Measurements from ENCODE around the gene RIN3. TPM values are rescaled to one million over a fixed set of nuclear protein-coding genes. Genes with fewer than 3 reads are reported as not detected.

Gene RIN3
- total and polyA plus RNA-seq, 10 of the 15 experiments (the other 5 are each of a cell fraction or from before 2014, with no cell fraction given) = 0.91 to 23.3 (median 6.3) TPM

- ATAC-seq (no peak), FAIRE-seq (no peak), DNase-seq (ENCODE audit: low read depth, low spot score) (no peak)
- RAD21 ChIA-PET (ENCODE audit: unreplicated experiment) = interaction anchor here (1.0 to 1.6 kb wide), 3 partner anchors 33 to 66 kb away, joined by 3 to 6 read pairs (median 3); no protein-coding TSS in a partner anchor
- Histone ChIP-seq H4K20me1 (ENCODE audit: control insufficient read depth, insufficient read depth) (no peaks in the 10 kb centered on the region), H3K4me1 (ENCODE audit: control insufficient read depth, insufficient read depth, low read length) (peaks cover 8% of the 10 kb centered on the region), H2AFZ (ENCODE audit: control insufficient read depth, low read depth, low read length) (no peak overlapping the region), H3K27me3 (replicated peaks in 1 of 2; ENCODE audit: control insufficient read depth in 2 of 2, insufficient read depth in 2 of 2, low read length in 1 of 2) (no peaks in the 10 kb centered on the region), H3K9me3 (replicated peaks; ENCODE audit: control insufficient read depth, insufficient read depth, low read length) (no peaks in the 10 kb centered on the region; the same call in 2 of the 3 replicates), H3K27ac (ENCODE audit: control insufficient read depth, insufficient read depth) (no peak overlapping the region), H3K4me3 (no peak overlapping the region), H3K36me3 (ENCODE audit: control insufficient read depth in 2 of 2, insufficient read depth in 2 of 2, low read length in 1 of 2) (no peaks in the 10 kb centered on the region), H3K4me2 (ENCODE audit: control insufficient read depth, insufficient read depth) (no peak overlapping the region), H3K79me2 (ENCODE audit: control insufficient read depth, insufficient read depth, low read length) (no peaks in the 10 kb centered on the region), H3K9ac (ENCODE audit: control insufficient read depth, insufficient read depth, low read length) (no peak overlapping the region)
- CTCF ChIA-PET = interaction anchor here (1.1 to 1.3 kb wide), 2 partner anchors 16 to 18 kb away, joined by 3 to 4 read pairs; no protein-coding TSS in a partner anchor
- SMC1A ChIA-PET (ENCODE audit: uncharacterized antibody, unreplicated experiment) = interaction anchor here (1.4 to 1.7 kb wide), 2 partner anchors 9 to 13 kb away, joined by 3 to 5 read pairs; no protein-coding TSS in a partner anchor
- no TSS peak for BruUV-seq (replicated peaks)
- intact Hi-C loops (cut with micrococcal nuclease; ENCODE audit: unreplicated experiment) = no loop called here
- no peak for TF ChIP-seq KDM1A (IDR thresholded peaks at IDR 0.05; ENCODE audit: borderline replicate concordance)
- no peak for TF ChIP-seq EP300 (IDR thresholded peaks at IDR 0.05; ENCODE audit: borderline replicate concordance in 1 of 2, control insufficient read depth in 1 of 2, low read depth in 2 of 2, low read length in 2 of 2)
- TF ChIP-seq TCF7 (IDR thresholded peaks at IDR 0.05; ENCODE audit: borderline replicate concordance) = no peak
- TF ChIP-seq ZNF274 (IDR thresholded peaks at IDR 0.05; ENCODE audit: insufficient read depth, insufficient read length) = no peak
- TF ChIP-seq HDAC2 (IDR thresholded peaks at IDR 0.05) = no peak
- TF ChIP-seq ATF7 (IDR thresholded peaks at IDR 0.05; ENCODE audit: low read depth) = no peak
- no peak for TF ChIP-seq SUZ12 (IDR thresholded peaks at IDR 0.05; ENCODE audit: unreplicated experiment)
- TF ChIP-seq USF1 (IDR thresholded peaks at IDR 0.05; ENCODE audit: borderline replicate concordance, extremely low read length, insufficient read depth, low read depth, low read length) = no peak
- no peak for TF ChIP-seq CHD2 (IDR thresholded peaks at IDR 0.05; ENCODE audit: borderline replicate concordance, low read depth, low read length)
- TF ChIP-seq GATAD2B (conservative IDR thresholded peaks at IDR 0.05; ENCODE audit: low read depth) = no peak
- no peak for TF ChIP-seq NFYB (IDR thresholded peaks at IDR 0.05; ENCODE audit: insufficient read depth, low read depth, low read length)
- TF ChIP-seq STAT3 (IDR thresholded peaks at IDR 0.05; ENCODE audit: low read depth, low read length) = no peak
- no peak for TF ChIP-seq HCFC1 (IDR thresholded peaks at IDR 0.05; ENCODE audit: low read length)
- TF ChIP-seq ZBED1 (IDR thresholded peaks at IDR 0.05; ENCODE audit: borderline replicate concordance) = no peak
- TF ChIP-seq TARDBP (IDR thresholded peaks at IDR 0.05; ENCODE audit: borderline replicate concordance) = no peak
- POLR2A ChIA-PET = no interaction called here
- in situ Hi-C loops (cut with MboI) = no loop called here
Observed at GRCh38 chr14:92617581-92617980, 104.0 kb downstream of the RIN3 start.
